ENCODE measurements around the gene TXNIP. TPM values are rescaled to one million over a fixed set of nuclear protein-coding genes. Genes with fewer than 3 reads are reported as not detected.
A peak's percentile ranks its signal among the peaks of the same experiment; 100 is the strongest.

TXNIP gene
- total RNA-seq, 2 donors from 2014 or later: 618 to 736 TPM

DNA sequence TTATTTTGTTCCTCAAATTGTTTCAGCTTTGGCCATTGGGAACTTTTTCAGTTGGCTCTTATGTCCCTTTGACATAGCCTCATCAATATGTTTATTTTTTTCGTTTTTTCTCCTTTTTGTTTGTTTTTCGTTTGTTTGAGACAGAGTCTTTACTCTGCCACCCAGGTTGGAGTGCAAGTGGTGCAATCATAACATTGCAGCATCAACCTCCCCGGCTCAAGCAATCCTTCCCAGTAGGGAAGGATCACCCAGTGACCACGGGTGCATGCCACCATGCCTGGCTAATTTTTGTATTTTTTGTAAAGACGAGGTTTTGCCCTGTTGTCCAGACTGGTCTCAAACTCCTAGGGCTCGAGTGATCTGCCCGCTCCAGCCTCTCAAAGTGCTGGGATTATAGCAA, 23.8 kb downstream of the TXNIP start:
- intact Hi-C loops (cut with DNase I): no loop called here
- Histone ChIP-seq H3K36me3 (no peaks in the 10 kb centered on the region), H3K27ac (no peak overlapping the region), H3K4me3 (no peak overlapping the region), H3K27me3 (replicated peaks; ENCODE audit: insufficient read depth) (no peaks in the 10 kb centered on the region), H3K4me1 (replicated peaks) (peaks cover 2% of the 10 kb centered on the region), H3K9me3 (no peaks in the 10 kb centered on the region)
- TF ChIP-seq POLR2AphosphoS5 (IDR thresholded peaks at IDR 0.05): no peak
- WGBS: 72% methylated on average over 7 of the region's 7 CpGs
- no peak for DNase-seq (ENCODE audit: low spot score)

DNA sequence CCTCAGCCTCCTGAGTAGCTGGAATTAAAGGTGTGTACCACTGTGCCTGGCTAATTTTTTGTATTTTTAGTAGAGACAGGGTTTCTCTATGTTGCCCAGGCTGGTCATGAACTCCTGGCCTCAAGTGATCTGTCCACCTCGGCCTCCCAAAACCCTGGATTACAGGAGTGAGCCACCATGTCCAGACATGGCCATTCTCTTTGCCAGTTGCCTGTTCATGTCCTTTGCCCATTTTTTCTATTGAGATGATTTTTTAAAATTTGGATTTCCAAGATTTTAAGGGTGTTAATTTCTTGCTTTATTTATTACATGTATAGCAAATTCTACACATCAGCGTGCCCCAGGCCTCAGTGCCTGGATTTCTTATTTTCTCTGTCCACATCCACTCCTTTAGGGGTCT, 29.1 kb downstream of the TXNIP start:
- 94% methylated on average over 2 of the region's 2 CpGs for WGBS
- H3K27me3 ChIP-seq (replicated peaks; ENCODE audit: insufficient read depth): no peaks in the 10 kb centered on the region
- intact Hi-C loops (cut with DNase I): no loop called here
- no peaks in the 10 kb centered on the region for H3K36me3 ChIP-seq
- H3K4me3 ChIP-seq: no peak overlapping the region
- no peak for DNase-seq (ENCODE audit: low spot score)
- TF ChIP-seq POLR2AphosphoS5 (IDR thresholded peaks at IDR 0.05): no peak
- TF ChIP-seq, protein P1, sequence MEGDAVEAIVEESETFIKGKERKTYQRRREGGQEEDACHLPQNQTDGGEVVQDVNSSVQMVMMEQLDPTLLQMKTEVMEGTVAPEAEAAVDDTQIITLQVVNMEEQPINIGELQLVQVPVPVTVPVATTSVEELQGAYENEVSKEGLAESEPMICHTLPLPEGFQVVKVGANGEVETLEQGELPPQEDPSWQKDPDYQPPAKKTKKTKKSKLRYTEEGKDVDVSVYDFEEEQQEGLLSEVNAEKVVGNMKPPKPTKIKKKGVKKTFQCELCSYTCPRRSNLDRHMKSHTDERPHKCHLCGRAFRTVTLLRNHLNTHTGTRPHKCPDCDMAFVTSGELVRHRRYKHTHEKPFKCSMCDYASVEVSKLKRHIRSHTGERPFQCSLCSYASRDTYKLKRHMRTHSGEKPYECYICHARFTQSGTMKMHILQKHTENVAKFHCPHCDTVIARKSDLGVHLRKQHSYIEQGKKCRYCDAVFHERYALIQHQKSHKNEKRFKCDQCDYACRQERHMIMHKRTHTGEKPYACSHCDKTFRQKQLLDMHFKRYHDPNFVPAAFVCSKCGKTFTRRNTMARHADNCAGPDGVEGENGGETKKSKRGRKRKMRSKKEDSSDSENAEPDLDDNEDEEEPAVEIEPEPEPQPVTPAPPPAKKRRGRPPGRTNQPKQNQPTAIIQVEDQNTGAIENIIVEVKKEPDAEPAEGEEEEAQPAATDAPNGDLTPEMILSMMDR (IDR thresholded peaks at IDR 0.05): no peak
- H3K27ac ChIP-seq: no peak overlapping the region
- H3K9me3 ChIP-seq: no peaks in the 10 kb centered on the region
- peaks cover 5% of the 10 kb centered on the region for H3K4me1 ChIP-seq (replicated peaks)

DNA sequence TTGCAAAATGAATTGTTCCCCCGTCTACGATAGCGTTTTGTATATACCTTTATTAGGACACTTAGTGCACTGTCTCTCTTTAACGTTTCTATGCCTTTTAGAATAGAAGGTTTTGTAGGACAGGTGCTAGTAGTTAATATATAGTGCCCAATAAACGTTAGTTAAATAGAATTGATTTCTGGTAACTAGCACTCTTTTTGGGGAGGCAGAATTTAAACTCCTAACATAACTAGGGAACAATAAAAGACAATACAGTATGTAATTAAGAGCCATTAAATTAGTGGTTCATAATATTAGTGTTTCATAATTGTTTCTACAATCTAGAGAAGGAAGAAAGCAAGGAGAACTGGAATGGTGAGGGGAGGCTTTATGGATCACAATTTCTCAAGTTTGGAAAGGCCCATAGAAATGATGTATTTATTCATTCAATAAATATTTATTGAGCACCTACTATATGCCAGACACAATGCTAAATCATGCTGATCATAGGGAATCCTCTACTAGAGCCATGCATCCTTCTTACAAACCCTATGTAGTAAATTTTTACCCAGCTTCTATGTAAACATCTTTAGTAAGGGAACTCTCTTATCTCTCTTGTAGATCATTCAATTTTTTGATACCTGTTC, 31.1 kb downstream of the TXNIP start:
- Histone ChIP-seq H3K36me3 (no peaks in the 10 kb centered on the region), H3K27me3 (replicated peaks; ENCODE audit: insufficient read depth) (no peaks in the 10 kb centered on the region), H3K27ac (peak overlapping the region; percentile 84 to 89), H3K9me3 (no peaks in the 10 kb centered on the region), H3K4me3 (peak overlapping the region; percentile 42 to 46), H3K4me1 (replicated peaks) (peaks cover 5% of the 10 kb centered on the region)
- intact Hi-C loops (cut with DNase I): no loop called here
- TF ChIP-seq, protein P1 (IDR thresholded peaks at IDR 0.05): no peak
- TF ChIP-seq POLR2A (IDR thresholded peaks at IDR 0.05) (no peak), POLR2AphosphoS5 (IDR thresholded peaks at IDR 0.05) (no peak)
- DNase-seq (ENCODE audit: low spot score): no peak
- 0% methylated on average over 5 of the region's 5 CpGs for WGBS

DNA sequence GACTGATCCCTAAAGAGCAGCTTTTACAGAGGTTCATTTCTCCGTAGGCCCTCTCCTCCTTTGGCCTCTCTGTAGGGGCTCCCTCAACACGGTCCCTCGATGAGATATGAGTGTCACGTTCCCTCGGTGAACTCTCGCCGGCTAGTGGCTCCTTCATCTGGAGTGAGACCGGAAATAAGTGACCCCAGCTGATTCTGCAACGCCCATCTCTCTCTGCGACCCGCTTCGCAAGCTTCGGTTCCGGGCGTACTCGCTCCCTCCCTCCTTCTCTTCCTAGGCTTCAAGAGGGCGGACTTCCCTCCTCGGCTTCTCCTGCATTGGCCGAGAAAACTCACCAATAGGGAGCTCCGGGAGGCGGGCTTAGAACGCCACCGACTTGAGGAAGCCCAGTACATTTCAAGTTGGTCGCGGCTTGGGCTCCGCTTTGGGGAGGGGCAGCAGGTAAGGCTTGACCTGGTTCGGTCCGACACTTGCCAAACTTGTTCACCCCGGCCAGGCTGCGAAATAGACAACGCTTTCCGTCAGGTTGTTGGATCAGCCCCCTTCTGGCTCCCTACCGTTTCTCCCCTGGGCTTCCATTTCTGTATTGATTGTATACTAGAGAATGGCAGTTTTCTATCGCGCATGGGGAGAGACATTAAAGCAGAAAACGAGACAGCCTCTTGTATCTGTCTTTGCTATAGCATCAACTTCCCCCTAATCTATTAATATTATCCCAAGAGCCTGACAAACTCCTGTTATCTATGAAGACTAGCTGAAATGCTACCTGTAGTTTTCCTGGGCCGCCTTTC, 31.9 kb downstream of the TXNIP start, which contains the start of the genes ANKRD34A and POLR3GL:
ANKRD34A (minus strand) TSS at position 248 of the 791 bp plus-strand sequence. CDS start 2,816 bp downstream, outside the sequence.
POLR3GL (plus strand) TSS at position 363 of the 791 bp plus-strand sequence. CDS start 10,176 bp downstream, outside the sequence.
- H3K4me1 ChIP-seq (replicated peaks): peaks cover 5% of the 10 kb centered on the region
- intact Hi-C loops (cut with DNase I): loop anchor here (5.0 kb wide), 2 partner anchors 47 to 73 kb away; partner anchors contain the start of gene PEX11B
- H3K9me3 ChIP-seq: no peaks in the 10 kb centered on the region
- TF ChIP-seq, protein P1 (IDR thresholded peaks at IDR 0.05): peak in 2 of 4 experiments; percentile 25 to 40
- TF ChIP-seq POLR2AphosphoS5 (IDR thresholded peaks at IDR 0.05) (peak; percentile 100), POLR2A (IDR thresholded peaks at IDR 0.05) (peak; percentile 98)
- H3K36me3 ChIP-seq: no peaks in the 10 kb centered on the region
- H3K4me3 ChIP-seq: peak within 1 kb of the TSS; percentile 42 to 46
- WGBS: under 1% methylated on average over 37 of the region's 37 CpGs
- peak within 1 kb of the TSS; percentile 84 to 89 for H3K27ac ChIP-seq
- peak; percentile 98 for DNase-seq (ENCODE audit: low spot score)
- no peaks in the 10 kb centered on the region for H3K27me3 ChIP-seq (replicated peaks; ENCODE audit: insufficient read depth)

DNA sequence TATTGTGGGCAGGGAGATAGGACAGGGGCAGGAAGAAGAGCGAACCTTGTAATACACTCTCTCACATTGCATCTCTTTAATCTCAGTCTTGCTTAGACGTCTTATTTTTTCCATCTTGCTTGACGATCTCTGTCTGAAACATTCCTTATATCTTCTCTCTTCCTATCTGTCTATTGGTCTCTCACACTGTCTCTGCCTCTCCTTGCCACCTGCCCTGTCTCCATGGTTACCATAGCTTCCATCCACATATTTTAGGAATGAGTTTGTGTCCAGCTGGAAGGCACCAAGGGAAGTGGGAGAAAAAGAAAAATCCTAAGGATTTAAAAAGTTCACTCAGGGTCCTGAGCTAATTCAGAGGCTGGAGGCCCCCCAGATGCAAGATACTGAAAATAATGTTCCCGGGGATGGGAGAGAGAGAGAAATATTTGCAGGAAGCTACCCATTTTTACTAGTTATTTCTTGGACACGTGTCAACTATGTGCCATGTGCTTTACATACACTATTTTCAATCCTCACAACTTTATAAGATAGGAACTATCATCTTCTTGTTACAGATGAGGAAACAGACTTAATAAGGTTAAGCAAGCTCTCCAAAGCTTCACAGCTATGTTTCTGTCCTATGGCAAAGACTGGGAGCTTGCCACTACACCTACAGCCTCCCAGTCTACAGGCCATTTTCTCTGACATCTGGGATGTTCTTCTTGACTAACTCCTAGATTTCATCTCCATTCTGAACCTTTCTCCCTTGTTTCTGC, 32.9 kb downstream of the TXNIP start:
- 36% methylated on average over 5 of the region's 5 CpGs for WGBS
- Histone ChIP-seq H3K4me3 (peak overlapping the region; percentile 42 to 46), H3K4me1 (replicated peaks) (peaks cover 5% of the 10 kb centered on the region), H3K36me3 (no peaks in the 10 kb centered on the region), H3K27me3 (replicated peaks; ENCODE audit: insufficient read depth) (no peaks in the 10 kb centered on the region), H3K9me3 (no peaks in the 10 kb centered on the region), H3K27ac (peak overlapping the region; percentile 84 to 89)
- intact Hi-C loops (cut with DNase I): loop anchor here (5.0 kb wide), 2 partner anchors 46 to 74 kb away; partner anchors contain the start of gene PEX11B
- DNase-seq (ENCODE audit: low spot score): no peak
- TF ChIP-seq, protein P1 (IDR thresholded peaks at IDR 0.05): no peak
- TF ChIP-seq POLR2A (IDR thresholded peaks at IDR 0.05) (no peak), POLR2AphosphoS5 (IDR thresholded peaks at IDR 0.05) (no peak)

All from prostate gland (tissue), 2 donors.